Measurements from ENCODE around the gene SPPL3. TPM values are rescaled to one million over a fixed set of nuclear protein-coding genes. Genes with fewer than 3 reads are reported as not detected.

SPPL3 gene
- total RNA-seq, 1 donor from 2014 or later: 40.3 TPM

DNA sequence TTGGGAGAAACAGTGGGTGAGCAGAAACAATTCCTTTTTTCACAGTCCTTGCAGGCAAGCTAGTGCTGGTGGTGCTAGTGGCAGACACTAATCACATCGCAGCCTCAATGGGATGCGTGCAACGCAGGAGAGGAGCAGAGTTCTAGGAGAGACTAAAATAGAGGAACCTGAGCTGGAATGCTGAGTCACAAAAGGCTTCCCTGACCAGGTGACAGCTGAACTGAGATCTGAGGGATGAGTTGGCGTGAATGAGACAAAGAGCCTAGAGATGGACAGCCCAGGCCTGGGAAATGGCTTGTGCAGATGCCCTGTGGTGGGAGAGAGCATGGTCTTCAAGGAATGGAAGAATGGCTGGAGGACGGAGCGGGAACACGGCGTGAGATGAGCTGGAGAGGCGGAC, 152.8 kb downstream of the SPPL3 start:
- Mint-ChIP-seq H3K4me1 (peaks cover 3% of the 10 kb centered on the region), H3K9me3 (peaks cover 10% of the 10 kb centered on the region), H3K36me3 (ENCODE audit: low read depth) (no peaks in the 10 kb centered on the region), H3K27ac (no peak overlapping the region), H3K27me3 (no peaks in the 10 kb centered on the region), H3K4me3 (no peak overlapping the region)
- ChIA-PET POLR2A (interaction anchor here (0.7 kb wide), 1 partner anchor 15 kb away, joined by 4 read pairs; no protein-coding TSS in a partner anchor), CTCF (interaction anchor here (1.1 kb wide), 1 partner anchor 220 kb away, joined by 3 read pairs; no protein-coding TSS in a partner anchor)
- intact Hi-C loops (cut with micrococcal nuclease): no loop called here
- DNase-seq (no peak), ATAC-seq (ENCODE audit: low read depth) (no peak)
- TF ChIP-seq, protein P1, sequence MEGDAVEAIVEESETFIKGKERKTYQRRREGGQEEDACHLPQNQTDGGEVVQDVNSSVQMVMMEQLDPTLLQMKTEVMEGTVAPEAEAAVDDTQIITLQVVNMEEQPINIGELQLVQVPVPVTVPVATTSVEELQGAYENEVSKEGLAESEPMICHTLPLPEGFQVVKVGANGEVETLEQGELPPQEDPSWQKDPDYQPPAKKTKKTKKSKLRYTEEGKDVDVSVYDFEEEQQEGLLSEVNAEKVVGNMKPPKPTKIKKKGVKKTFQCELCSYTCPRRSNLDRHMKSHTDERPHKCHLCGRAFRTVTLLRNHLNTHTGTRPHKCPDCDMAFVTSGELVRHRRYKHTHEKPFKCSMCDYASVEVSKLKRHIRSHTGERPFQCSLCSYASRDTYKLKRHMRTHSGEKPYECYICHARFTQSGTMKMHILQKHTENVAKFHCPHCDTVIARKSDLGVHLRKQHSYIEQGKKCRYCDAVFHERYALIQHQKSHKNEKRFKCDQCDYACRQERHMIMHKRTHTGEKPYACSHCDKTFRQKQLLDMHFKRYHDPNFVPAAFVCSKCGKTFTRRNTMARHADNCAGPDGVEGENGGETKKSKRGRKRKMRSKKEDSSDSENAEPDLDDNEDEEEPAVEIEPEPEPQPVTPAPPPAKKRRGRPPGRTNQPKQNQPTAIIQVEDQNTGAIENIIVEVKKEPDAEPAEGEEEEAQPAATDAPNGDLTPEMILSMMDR (IDR thresholded peaks at IDR 0.05): no peak

DNA sequence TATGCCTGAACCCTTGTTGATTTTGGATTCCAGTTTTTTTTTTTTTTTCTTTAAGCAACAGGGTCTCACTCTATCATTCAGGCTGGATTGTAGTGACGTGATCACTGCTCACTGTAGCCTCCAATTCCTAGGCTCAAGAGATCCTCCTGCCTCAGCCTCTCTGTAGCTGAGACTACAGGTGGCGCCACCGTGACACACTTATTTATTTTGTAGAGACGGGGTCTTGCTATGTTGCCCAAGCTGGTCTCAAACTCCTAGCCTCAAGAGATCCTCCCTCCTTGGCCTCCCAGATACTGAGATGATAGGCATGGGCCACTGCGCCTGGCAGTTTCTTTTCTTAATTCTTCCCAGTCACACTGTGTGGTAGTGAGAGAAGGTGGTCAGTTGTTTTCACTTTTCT, 153.4 kb downstream of the SPPL3 start:
- POLR2A ChIA-PET: interaction anchor here (0.7 kb wide), 1 partner anchor 14 kb away, joined by 4 read pairs; no protein-coding TSS in a partner anchor
- ATAC-seq (ENCODE audit: low read depth) (no peak), DNase-seq (no peak)
- CTCF ChIA-PET: interaction anchor here (1.1 kb wide), 1 partner anchor 221 kb away, joined by 3 read pairs; no protein-coding TSS in a partner anchor
- Mint-ChIP-seq H3K4me1 (peaks cover 3% of the 10 kb centered on the region), H3K27me3 (no peaks in the 10 kb centered on the region), H3K36me3 (ENCODE audit: low read depth) (no peaks in the 10 kb centered on the region), H3K4me3 (no peak overlapping the region), H3K27ac (no peak overlapping the region), H3K9me3 (peaks cover 10% of the 10 kb centered on the region)
- intact Hi-C loops (cut with micrococcal nuclease): no loop called here
- TF ChIP-seq, protein P1 (IDR thresholded peaks at IDR 0.05): no peak

DNA sequence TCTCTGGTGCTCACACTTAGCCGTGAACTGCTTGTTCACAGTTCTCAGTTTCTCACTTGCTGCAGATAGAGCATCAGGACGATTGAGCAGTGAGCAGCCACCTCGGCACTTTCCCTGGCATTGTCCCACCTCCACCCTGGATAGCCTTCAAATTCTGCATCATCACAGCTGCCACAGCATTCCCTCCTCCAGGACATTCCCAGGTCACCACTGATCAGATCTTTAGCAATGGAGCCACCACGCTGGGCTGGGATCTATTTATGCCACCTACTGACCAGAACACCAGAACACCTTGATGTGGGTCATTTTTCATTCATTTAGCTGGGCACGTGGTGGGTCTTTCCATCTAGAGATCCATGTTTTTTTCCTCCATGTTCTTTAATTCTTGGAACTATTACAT, 154.9 kb downstream of the SPPL3 start:
- Mint-ChIP-seq H3K4me1 (peaks cover 3% of the 10 kb centered on the region), H3K9me3 (peaks cover 2% of the 10 kb centered on the region), H3K4me3 (no peak overlapping the region), H3K27ac (no peak overlapping the region), H3K36me3 (ENCODE audit: low read depth) (no peaks in the 10 kb centered on the region), H3K27me3 (no peaks in the 10 kb centered on the region)
- DNase-seq: no peak
- POLR2A ChIA-PET: no interaction called here
- intact Hi-C loops (cut with micrococcal nuclease): no loop called here
- CTCF ChIA-PET: no interaction called here
- no peak for ATAC-seq (ENCODE audit: low read depth)
- TF ChIP-seq, protein P1 (IDR thresholded peaks at IDR 0.05): no peak

DNA sequence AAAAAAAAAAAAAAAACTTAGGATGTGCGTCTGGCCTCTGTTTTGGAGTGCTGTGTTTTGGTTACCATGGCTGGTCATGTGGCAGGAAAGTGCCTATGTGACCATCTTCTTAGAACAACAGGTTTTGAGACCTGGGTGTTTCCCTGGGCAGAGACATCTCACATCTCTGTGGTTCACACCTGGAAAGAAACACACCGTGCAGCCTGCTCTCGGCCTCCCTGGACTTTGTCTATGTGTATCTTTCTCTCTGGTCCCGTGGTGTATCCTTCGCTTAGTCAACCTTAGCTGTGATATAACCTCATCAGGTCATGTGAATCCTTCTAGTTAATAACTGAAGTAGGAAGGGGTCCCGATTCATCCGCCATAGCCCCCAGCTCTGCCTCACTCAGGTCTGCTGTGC, 155.9 kb downstream of the SPPL3 start:
- no peak for DNase-seq
- intact Hi-C loops (cut with micrococcal nuclease): no loop called here
- Mint-ChIP-seq H3K4me3 (no peak overlapping the region), H3K4me1 (no peaks in the 10 kb centered on the region), H3K36me3 (ENCODE audit: low read depth) (no peaks in the 10 kb centered on the region), H3K27me3 (no peaks in the 10 kb centered on the region), H3K9me3 (no peaks in the 10 kb centered on the region), H3K27ac (no peak overlapping the region)
- ChIA-PET POLR2A (no interaction called here), CTCF (no interaction called here)
- TF ChIP-seq, protein P1 (IDR thresholded peaks at IDR 0.05): no peak
- no peak for ATAC-seq (ENCODE audit: low read depth)

DNA sequence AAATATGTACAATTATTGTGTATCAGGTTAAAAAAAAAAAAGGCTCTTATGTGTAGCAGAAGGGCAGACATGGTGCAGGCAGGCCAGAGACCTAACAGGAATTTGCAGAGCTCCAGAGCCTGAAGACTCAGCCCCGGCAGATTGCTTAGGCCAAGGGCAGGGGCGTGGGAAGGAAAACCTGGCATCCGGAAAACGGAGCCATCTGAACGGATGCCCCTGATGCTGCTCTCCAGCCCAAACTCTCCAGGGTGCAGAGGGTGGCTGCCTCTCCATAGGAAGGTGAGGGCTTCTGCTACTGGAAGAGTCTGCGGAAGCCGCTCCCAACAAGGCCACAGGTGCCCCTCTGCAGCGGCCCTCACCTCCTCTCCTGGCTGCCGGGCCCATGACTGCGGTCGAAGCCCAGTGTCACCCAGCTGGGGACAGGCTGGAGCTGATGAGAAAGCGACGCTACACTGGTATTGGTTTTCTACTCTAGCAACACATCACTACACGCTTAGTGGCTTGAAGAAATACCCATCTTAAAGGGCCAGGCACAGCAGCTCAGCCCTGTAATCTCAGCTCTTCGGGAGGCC, 159.2 kb downstream of the SPPL3 start:
- DNase-seq: no peak
- CTCF ChIA-PET: no interaction called here
- H3K27ac Mint-ChIP-seq: no peak overlapping the region
- H3K36me3 Mint-ChIP-seq (ENCODE audit: low read depth): no peaks in the 10 kb centered on the region
- H3K27me3 Mint-ChIP-seq: no peaks in the 10 kb centered on the region
- H3K4me3 Mint-ChIP-seq: no peak overlapping the region
- TF ChIP-seq, protein P1 (IDR thresholded peaks at IDR 0.05): no peak
- H3K4me1 Mint-ChIP-seq: no peaks in the 10 kb centered on the region
- intact Hi-C loops (cut with micrococcal nuclease): no loop called here
- no peaks in the 10 kb centered on the region for H3K9me3 Mint-ChIP-seq
- POLR2A ChIA-PET: interaction anchor here (0.6 kb wide), 1 partner anchor 655 kb away, joined by 5 read pairs; the partner anchor contains the start of gene RNF34
- no peak for ATAC-seq (ENCODE audit: low read depth)
